Hepatocyte (in vitro differentiated cells): Measurements from ENCODE around the gene OPCML. TPM values are rescaled to one million over a fixed set of nuclear protein-coding genes. Genes with fewer than 3 reads are reported as not detected.

Experiments
- DNase-seq: peaks from one replicate; pipeline ENCODE4 v3.0.0-alpha.2; 2016; ENCODE audit warnings: low spot score
- H2AFZ ChIP-seq: fragments of 200-600 bp; sonication (generic); 2 replicates; pipeline ENCODE4 v1.6.0; 2016; ENCODE audit warnings: antibody characterized with exemption, mild to moderate bottlenecking
- H3K27ac ChIP-seq: fragments of 200-600 bp; sonication (generic); 2 replicates; pipeline ENCODE4 v1.5.1; 2016; ENCODE audit warnings: mild to moderate bottlenecking
- H3K27me3 ChIP-seq: fragments of 200-600 bp; sonication (generic); 2 replicates; pipeline ENCODE4 v1.6.1; 2016
- H3K36me3 ChIP-seq: fragments of 200-600 bp; sonication (generic); replicated peaks from 2 replicates; pipeline ENCODE4 v1.5.1; 2016; ENCODE audit warnings: low read depth; ENCODE audit not compliant: insufficient read depth
- H3K4me1 ChIP-seq: fragments of 200-600 bp; sonication (generic); 2 replicates; pipeline ENCODE4 v1.5.1; 2016; ENCODE audit warnings: mild to moderate bottlenecking, moderate library complexity; ENCODE audit not compliant: insufficient read depth
- H3K4me2 ChIP-seq: fragments of 200-600 bp; sonication (generic); 2 replicates; pipeline ENCODE4 v1.6.0; 2016
- H3K4me3 ChIP-seq: fragments of 200-600 bp; sonication (generic); 2 replicates; pipeline ENCODE4 v1.5.1; 2016; ENCODE audit warnings: mild to moderate bottlenecking
- H3K79me2 ChIP-seq: fragments of 200-600 bp; sonication (generic); 2 replicates; pipeline ENCODE4 v1.6.0; 2017; ENCODE audit warnings: mild to moderate bottlenecking
- H3K9me2 ChIP-seq: fragments of 200-600 bp; sonication (generic); replicated peaks from 2 replicates; pipeline ENCODE4 v1.6.0; 2017; ENCODE audit warnings: mild to moderate bottlenecking; ENCODE audit not compliant: insufficient read depth
- H3K9me3 ChIP-seq: fragments of 200-600 bp; sonication (generic); 2 replicates; pipeline ENCODE4 v1.5.1; 2016; ENCODE audit warnings: low read depth, mild to moderate bottlenecking
- H4K20me1 ChIP-seq: fragments of 200-600 bp; sonication (generic); 2 replicates; pipeline ENCODE4 v1.6.0; 2016; ENCODE audit warnings: mild to moderate bottlenecking; ENCODE audit not compliant: insufficient read depth, poor library complexity, severe bottlenecking
- EZH2 ChIP-seq: fragments of 200-600 bp; sonication (generic); IDR thresholded peaks from 2 replicates; pipeline ENCODE4 v1.6.1; 2016; ENCODE audit warnings: antibody characterized with exemption, mild to moderate bottlenecking, borderline replicate concordance
- EZH2phosphoT487 ChIP-seq: fragments of 200-600 bp; sonication (generic); IDR thresholded peaks from one replicate; pipeline ENCODE4 v1.6.1; 2018; ENCODE audit warnings: antibody characterized with exemption, mild to moderate bottlenecking, low read depth, moderate library complexity; ENCODE audit not compliant: unreplicated experiment, severe bottlenecking
- WGBS: methylation state at CpG from one replicate; pipeline ENCODE4 v1.1.6; 2016; ENCODE audit warnings: low lambda C conversion rate; ENCODE audit errors: missing lambda C conversion rate; 5-methylcytosine and 5-hydroxymethylcytosine counted together
- polyA plus RNA-seq: library from polyadenylated mRNA; unstranded; fragments of >200 nt; fragmentation: Nextera tagmentation; extraction: Ambion mirVana; gene quantifications from 2 replicates; pipeline ENCODE4 v1.2.1, GENCODE V29; 2016
- total RNA-seq: library from RNA; depleted of rRNA; stranded (reverse); fragments of >200 nt; gene quantifications from 2 replicates; pipeline ENCODE4 v1.2.3, GENCODE V29; 2014
- TF ChIP-seq, protein P1 (sequence below): fragments of 200-600 bp; sonication (generic); IDR thresholded peaks from 2 replicates; pipeline ENCODE4 v1.5.1; 2016; ENCODE audit warnings: antibody characterized with exemption, mild to moderate bottlenecking; ENCODE audit not compliant: poor library complexity

The OPCML gene
- total RNA-seq (0.37 and 0.76 TPM in 2 replicates), polyA plus RNA-seq (0.98 TPM in 1 of 2 replicates, not detected in the other)

DNA sequence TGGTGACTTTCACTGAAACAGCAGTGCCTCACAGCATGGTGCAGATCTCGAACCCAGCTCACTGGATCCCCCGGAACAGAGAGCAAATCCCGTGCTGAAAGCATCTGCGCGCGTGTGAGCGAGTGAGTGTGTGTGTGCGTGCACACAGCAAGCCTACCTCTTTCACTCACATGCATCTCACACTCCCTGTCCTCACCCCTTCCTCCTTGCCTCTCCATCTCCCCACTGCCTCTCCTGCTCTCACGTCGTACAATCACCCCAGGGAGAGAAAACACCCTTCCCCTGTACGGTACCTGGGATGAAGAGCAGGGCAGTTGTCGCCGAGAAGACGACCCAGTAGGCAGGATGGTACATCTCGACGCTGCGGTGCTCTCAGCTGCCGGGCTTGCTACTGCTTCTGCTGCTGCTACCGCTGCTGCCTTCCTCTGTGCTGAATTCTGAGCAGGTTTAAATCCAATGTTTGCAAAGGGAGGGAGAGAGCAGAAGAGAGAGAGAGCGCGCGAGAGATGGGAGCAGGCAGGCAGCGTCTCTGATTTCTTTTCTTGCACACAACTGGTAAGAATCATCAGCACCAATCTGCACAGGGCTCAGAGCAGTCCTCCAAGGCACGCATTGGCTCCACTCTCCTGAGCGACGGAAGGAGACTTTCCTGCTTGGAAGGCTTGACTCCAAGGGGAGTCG lies at the start of gene OPCML:
Gene OPCML (minus strand): TSS at position 531 of the 681 bp plus-strand sequence.
- peak; percentile 30 for DNase-seq
- H3K9me2 ChIP-seq, result no peaks in the 10 kb centered on the region
- no peaks in the 10 kb centered on the region for H3K79me2 ChIP-seq
- H4K20me1 ChIP-seq, result no peaks in the 10 kb centered on the region
- TF ChIP-seq, protein P1, sequence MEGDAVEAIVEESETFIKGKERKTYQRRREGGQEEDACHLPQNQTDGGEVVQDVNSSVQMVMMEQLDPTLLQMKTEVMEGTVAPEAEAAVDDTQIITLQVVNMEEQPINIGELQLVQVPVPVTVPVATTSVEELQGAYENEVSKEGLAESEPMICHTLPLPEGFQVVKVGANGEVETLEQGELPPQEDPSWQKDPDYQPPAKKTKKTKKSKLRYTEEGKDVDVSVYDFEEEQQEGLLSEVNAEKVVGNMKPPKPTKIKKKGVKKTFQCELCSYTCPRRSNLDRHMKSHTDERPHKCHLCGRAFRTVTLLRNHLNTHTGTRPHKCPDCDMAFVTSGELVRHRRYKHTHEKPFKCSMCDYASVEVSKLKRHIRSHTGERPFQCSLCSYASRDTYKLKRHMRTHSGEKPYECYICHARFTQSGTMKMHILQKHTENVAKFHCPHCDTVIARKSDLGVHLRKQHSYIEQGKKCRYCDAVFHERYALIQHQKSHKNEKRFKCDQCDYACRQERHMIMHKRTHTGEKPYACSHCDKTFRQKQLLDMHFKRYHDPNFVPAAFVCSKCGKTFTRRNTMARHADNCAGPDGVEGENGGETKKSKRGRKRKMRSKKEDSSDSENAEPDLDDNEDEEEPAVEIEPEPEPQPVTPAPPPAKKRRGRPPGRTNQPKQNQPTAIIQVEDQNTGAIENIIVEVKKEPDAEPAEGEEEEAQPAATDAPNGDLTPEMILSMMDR, result no peak
- no peak for TF ChIP-seq EZH2
- TF ChIP-seq EZH2phosphoT487, result no peak
- no peaks in the 10 kb centered on the region for H3K36me3 ChIP-seq
- peak within 1 kb of the TSS; percentile 69 for H3K4me2 ChIP-seq
- H2AFZ ChIP-seq, result no peak within 1 kb of the TSS
- WGBS, result 2% methylated on average over 27 of the region's 27 CpGs
- H3K4me1 ChIP-seq, result no peaks in the 10 kb centered on the region
- peaks cover 65% of the 10 kb centered on the region for H3K27me3 ChIP-seq
- H3K27ac ChIP-seq, result no peak within 1 kb of the TSS
- no peaks in the 10 kb centered on the region for H3K9me3 ChIP-seq
- no peak within 1 kb of the TSS for H3K4me3 ChIP-seq

DNA sequence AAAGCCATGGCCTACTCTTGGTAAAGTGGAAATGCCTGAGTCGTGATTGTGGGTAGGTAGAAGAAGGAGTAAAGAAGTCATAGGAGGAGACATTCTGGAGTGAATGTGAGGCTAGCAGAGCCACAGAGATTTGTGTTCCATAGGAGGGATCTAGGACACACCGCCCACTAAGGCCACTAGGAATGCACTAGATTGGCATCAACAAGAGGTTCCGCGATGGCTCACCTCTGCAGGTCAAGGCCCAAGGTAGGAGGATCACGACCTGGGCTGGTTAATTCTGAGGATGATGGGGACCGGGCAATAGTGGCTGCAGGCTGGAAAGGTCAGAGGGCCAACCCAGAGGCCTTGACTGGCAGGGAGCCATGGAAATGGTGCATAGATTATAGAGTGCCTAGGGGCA lies 48.8 kb upstream of the OPCML start:
- Histone ChIP-seq H3K36me3 (no peaks in the 10 kb centered on the region), H3K27ac (no peak overlapping the region), H3K4me3 (no peak overlapping the region), H2AFZ (no peak overlapping the region), H4K20me1 (no peaks in the 10 kb centered on the region), H3K9me3 (no peaks in the 10 kb centered on the region), H3K79me2 (no peaks in the 10 kb centered on the region), H3K27me3 (no peaks in the 10 kb centered on the region), H3K4me2 (no peak overlapping the region), H3K4me1 (no peaks in the 10 kb centered on the region), H3K9me2 (no peaks in the 10 kb centered on the region)
- WGBS, result 94% methylated on average over 6 of the region's 6 CpGs
- DNase-seq, result no peak
- TF ChIP-seq EZH2phosphoT487 (no peak), EZH2 (no peak)
- TF ChIP-seq, protein P1, result no peak

DNA sequence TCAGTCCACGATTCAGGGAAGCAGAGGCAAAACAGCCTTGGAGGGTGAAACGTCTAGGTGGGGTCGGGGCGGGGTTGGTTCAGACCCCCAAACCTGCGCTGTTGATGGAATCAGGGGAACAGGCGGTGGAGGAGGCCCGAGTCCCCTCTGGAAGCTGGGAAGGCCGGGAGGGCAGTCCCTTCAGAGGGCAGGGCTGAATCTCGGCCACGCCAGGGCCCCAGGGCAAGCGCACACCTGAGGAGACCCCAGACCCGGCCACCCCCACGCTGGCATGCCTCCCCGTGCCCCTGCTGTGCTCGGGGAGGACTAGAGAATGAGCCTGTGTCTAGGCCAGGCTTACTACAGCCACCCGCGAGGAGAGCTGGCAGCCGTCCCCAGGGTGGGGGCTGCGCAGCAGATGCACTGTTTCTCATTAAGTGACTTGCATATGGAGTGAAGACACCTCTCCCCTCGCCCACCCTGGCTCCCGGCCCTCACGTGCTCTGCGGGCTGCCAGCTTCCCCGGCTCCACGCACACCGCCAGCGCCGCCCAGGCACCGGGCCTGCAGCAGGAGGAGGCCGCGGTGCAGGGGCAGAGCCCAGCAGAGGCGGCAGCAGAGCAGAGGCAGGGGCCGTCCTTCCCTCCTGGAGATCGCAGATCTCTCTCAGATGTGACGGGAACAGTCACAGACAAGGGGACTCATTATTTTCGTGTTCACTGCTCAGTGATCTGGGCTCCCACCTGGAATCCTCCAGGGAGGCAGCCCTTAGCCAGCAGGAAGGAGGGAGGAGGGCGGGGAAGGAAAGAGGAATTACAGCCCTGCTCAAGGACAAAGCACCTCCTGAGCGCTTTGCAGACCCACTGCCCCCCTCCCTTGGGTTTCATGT lies 47.1 kb upstream of the OPCML start:
- H3K27me3 ChIP-seq, result no peaks in the 10 kb centered on the region
- no peak overlapping the region for H3K27ac ChIP-seq
- no peak for DNase-seq
- H3K36me3 ChIP-seq, result no peaks in the 10 kb centered on the region
- H3K4me2 ChIP-seq, result no peak overlapping the region
- H3K9me2 ChIP-seq, result no peaks in the 10 kb centered on the region
- no peaks in the 10 kb centered on the region for H3K4me1 ChIP-seq
- no peak for TF ChIP-seq EZH2phosphoT487
- TF ChIP-seq, protein P1, result no peak
- TF ChIP-seq EZH2, result no peak
- 75% methylated on average over 31 of the region's 38 CpGs for WGBS
- no peaks in the 10 kb centered on the region for H4K20me1 ChIP-seq
- H3K4me3 ChIP-seq, result no peak overlapping the region
- H2AFZ ChIP-seq, result no peak overlapping the region
- no peaks in the 10 kb centered on the region for H3K79me2 ChIP-seq
- no peaks in the 10 kb centered on the region for H3K9me3 ChIP-seq
